Renal cortical epithelial cell (primary cell): ENCODE measurements around the gene CYBRD1. TPM values are rescaled to one million over a fixed set of nuclear protein-coding genes. Genes with fewer than 3 reads are reported as not detected.

Source experiments
- DNase-seq: peaks from one replicate; pipeline ENCODE4 v3.0.0-alpha.2; 2011; ENCODE audit warnings: low read depth
- total RNA-seq: library from RNA; depleted of rRNA; stranded (reverse); fragments of >200 nt; gene quantifications from 2 replicates; pipeline ENCODE4 v1.2.3, GENCODE V29; 2014

CYBRD1 gene
- total RNA-seq, 1 donor from 2014 or later, result 63.1 TPM

DNA sequence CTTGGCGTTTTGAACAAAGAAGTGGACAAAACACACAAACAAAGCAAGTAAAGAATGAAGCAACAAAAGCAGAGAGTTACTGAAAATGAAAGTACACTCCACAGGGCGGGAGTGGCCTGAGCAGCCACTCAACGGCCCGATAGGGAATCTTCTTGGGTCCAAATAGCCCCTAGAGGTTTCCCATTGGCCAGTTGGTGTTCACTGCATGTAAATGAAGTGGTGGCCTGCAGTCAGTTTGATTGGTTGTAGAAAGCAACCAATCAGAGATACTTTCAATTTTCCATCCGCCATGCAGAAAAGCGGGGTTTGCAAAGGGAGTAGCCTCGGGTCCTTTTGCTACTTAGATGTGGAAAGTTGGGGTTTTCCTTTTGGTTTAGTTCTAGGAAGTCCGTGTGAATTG is 31.6 kb downstream of the CYBRD1 start:
- DNase-seq, result peak; percentile 3

DNA sequence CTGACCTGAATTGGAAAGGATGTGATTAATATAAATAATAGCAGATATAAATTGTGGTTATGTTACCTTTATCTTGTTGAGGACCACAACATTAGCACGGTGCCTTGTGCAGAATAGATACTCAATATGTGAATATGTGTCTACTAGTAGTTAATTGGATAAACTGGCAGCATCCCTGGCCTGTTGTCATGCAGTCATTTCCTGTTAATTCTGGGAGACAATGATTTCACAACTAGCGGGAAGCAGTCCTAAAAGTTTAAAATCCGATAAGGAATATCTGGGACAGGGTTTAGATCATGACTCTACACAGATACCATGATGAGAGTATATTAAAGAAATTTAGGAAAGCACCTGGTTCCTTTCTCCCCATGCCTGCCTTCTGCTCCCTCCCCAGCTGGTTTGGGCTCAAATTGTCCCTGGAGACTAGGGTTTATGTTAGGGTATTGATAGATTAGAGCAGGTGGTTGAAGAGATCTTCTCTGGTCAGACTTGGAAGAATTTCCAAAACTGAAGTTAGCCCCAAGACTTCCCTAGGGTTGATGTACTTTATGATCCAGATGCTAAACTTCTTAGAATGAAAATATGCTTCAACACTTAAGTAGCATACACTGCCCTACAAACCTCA is 32.8 kb downstream of the CYBRD1 start:
- no peak for DNase-seq

DNA sequence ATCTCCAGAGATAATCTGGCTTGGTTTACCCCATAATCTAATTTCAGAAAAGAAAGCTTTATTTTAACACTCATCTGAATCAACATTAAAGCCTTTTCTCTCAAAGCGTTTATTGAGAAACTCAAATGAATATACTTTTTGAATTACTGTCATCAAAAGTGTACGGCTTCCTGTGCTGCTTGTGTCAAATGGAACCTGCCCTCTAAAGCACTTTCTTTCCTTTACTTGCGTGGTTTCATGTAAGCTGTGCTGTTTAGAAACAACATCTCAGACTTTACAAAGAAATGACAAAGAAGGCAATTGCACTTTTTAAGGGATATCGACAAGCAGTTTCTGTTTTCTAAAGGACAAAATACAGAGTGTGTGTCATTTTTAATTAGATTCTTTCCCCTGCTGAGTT is 35.1 kb downstream of the CYBRD1 start:
- no peak for DNase-seq

DNA sequence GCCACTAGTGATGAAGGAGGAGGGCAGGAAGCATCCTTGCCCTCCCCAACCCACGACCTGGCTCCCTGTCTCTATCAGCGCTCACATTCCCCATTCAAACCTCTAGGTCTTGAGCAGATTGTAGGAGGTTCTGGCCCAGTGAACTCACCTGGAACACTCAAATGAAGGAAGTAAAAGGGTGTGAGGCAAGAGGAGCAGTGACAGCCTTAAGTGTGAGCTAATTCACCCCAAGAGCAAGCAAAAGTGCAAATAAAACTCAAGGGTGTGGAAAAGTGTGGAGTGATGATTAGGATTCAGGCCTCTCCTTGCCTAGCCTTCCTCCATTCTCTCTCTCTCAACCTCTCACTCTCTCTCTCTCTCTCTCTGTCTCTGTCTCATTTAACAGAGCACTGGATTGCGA is 41.0 kb downstream of the CYBRD1 start:
- no peak for DNase-seq

DNA sequence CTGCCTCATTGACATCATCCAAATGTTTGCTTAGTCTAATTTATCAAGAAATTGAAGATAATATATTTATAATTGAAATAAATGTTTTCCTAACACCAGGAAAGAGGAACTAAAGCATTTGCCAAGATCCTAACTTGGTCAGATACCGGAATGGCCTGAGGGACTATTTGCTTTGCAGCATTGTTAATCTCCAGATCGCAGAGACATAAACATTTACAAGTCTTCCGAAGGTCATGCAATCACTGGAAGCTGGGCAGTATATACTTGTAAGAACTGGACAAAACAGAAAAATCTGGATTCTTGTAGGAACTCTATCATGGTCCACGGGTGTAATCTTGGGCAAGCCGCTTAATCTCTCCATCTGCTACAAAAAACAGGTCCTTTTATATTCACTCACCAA is 42.2 kb downstream of the CYBRD1 start:
- DNase-seq, result no peak

DNA sequence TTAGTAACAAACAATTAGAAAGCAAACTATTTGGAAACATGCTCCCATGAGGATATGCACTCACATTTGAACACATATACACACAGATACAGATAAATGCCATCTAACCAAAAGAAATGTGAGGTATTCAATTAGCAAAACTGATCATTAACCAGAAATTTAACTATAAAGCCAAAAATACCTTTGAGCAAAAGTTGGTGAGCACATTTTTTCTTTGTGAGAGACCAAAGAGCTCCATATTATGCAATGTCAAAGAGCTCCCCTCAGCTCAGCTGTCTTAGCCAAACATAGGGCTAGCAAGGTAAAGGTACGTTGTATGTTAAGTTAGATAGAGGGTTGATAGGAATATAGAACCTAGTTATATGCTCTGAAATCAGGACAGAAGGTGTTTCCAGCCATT is 43.8 kb downstream of the CYBRD1 start:
- peak; percentile 72 for DNase-seq

DNA sequence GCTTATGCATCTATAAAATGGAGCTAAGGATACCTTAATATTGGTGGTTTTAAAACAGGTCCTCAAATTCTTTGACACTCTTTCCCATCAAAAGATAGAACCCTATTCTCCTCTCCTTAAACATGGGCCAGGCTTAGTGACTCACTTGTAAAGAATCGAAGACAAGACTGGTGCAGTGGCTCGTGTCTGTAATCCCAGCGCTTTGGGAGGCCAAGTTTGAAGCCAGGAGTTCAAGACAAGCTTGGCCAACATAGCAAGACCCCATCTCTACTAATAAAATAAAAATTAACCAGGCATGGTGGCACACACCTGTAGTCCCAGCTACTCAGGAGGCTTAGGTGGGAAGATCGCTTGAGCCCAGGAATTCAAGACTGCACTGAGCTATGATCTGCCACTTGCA is 44.5 kb downstream of the CYBRD1 start:
- no peak for DNase-seq

DNA sequence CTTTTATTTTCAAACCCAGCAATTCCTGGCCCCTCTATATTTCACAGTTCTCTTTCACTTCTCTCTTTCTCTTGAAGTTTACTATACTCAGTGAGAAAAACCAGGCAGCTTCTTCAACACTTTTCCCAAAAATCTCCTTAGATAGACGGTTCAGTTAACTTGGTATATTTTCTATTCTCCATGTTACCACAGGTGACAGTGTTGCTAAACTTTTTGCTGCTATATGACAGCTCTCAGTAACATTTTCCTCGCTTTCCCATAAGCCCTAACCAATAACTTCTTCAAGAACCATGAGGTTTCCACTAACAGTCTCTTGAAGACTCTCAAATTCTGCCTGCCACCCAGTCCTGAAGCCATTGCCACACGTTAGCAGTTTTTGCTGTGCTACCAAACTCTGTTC is 45.8 kb downstream of the CYBRD1 start:
- DNase-seq, result peak; percentile 23

DNA sequence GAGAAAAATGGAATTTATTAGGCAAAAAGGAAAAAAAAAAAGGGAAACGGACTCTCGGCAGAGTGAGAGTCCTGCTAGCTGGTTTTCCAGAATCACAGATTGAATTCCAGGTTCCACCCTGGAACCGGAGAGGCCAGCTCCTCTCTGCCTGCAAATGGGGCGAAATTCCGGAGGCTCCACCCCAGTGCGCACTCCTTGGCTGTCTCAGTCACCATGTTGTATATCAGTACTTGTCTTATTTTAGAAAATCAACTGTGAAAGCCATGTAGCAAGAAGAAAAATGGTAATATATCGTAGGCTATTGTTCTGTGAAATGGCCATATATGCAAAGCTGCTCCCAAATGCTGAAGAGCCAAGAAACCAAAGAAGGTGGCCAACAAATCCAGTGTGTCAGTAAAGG is 49.4 kb downstream of the CYBRD1 start:
- DNase-seq, result no peak

DNA sequence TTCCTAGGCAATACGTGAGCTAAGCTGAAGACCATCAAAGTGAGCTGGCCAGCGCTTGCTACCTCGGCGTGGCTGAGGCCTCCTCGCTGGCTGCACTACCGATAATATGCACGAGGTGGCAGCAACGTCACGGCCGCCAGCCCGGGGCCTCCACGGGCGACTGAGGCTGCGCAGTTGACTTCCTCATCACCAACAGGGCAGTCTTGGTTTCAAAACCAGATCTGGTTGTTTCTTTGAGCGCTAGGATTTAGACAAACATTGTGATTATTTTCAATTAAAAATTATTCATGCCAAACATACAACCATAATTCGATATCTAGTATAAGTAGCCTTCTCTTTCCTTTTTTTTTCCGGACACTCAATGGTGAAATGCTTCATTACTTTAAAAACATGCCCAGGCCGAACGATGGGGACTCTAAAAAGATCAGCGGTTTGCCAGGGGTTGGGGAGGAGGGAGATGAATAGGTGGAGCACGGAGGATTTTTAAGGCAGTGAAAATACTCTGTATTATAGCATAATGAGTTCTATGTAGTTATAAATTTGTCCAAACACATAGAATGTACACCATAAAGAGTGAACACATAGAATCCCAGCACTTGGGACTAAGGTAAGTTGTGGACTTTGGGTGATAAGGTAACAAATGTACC is 52.0 kb downstream of the CYBRD1 start:
- peak; percentile 46 for DNase-seq

DNA sequence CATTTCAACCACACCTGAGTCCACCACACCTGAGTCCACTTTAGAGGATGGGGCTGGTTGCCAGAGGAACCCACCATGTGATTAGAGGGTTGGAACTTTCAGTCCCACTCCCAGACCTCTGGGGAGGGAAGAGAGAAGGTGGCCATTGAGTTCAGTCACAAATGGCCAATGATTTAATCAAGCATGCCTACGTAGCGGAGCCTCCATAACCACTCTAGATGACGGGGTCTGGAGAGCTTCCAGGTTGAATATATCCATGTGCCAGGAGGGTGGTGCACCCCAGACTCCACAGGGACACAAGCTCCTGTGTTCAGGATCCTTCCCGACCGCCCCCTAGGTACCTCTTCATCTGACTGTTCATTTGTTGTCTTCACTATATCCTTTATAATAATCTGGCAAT is 53.3 kb downstream of the CYBRD1 start:
- no peak for DNase-seq

DNA sequence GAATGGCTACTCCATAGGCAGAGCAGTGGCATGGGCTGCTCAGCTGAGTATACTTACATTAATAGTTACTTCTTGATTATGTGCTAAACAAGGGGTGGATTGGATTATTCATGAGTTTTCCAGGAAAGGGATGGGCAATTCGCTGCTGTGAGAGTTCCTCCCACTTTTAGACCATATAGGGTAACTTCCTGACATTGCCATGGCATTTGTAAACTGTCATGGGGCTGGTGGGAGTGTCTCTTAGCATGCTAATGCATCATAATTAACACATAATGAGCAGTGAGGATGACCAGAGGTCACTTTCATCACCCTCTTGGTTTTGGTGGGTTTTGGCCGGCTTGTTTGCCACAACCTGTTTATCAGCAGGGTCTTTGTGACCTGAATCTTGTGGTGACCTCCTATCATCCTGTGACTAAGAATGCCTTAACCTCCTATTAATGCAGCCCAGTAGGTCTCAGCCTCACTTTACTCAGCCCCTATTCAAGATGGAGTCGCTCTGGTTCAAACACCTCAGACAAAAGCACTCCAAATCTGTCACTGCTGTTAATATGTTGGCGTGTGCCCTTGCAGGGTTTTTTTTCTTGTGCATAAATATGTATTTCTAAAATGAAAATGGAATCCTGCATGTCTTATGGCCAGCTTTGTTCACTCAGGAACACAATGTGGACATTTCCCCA is 56.0 kb downstream of the CYBRD1 start:
- no peak for DNase-seq

DNA sequence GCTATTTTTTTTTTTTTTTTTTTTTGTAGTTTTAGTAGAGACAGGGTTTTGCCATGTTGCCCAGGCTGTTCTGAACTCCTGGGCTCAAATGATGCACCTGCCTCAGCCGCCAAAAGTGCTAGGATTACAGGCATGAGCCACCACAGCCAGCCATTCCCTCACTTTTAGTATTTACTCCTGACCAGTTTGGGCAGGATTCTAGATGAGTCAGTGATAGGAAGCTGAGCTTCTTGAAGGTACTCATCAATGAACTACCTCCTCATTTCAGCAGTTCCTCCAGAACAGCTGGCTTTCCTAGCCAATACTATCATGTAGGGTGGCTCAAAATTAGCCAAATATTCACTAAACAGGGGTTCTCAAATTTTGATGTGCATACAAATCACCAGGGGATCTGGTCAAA is 57.2 kb downstream of the CYBRD1 start:
- peak; percentile 13 for DNase-seq

DNA sequence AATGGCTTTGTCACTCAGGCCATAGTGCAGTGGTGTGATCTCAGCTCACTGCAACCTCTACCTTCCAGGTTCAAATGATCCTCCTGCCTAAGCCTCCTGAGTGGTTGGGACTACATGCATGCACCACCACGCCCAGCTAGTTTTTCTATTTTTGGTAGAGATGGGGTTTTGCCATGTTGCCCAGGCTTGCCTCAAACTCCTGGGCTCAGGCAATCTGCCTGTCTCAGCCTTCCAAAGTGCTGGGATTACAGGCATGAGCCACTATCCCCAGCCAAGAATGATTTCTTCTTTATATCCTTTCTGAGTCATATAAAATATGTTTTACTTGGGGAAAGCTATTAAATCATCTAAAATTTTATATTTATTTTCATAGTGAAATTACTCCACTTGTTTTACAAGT is 61.3 kb downstream of the CYBRD1 start:
- no peak for DNase-seq

DNA sequence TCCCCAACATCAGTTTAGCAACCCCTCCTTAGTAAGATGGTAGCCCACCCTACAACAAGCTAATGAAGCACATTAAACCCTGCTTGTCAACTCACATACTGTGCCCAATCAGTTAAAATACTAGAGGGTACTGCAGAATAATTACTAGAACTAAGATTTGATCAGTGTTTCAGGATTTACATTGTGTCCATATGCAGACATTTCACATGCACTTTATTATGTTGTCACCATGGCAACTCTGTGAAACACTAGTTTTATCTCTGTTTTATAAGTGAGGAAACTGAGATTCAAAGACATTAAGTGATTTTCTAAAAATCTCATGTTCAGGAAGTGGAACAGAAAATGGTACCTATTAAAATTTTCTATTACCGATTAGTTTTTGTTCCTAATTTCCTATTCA is 61.7 kb downstream of the CYBRD1 start:
- DNase-seq, result no peak

DNA sequence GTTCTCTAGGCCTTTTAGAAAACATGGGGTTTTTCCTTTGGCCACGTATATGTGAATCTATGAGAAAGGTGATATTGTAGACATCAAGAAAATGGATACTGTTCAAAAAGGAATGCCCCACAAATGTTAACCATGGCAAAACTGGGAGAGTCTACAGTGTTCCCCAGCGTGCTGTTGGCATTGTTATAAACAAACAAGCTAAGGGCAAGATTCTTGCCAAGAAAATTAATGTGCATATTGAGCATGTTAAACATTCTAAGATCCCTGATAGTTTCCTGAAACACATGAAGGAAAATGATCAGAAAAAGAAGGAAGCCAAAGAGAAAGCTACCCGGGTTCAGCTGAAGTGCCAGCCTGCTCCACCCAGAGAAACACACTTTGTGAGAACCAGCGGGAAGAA is 64.9 kb downstream of the CYBRD1 start:
- no peak for DNase-seq

DNA sequence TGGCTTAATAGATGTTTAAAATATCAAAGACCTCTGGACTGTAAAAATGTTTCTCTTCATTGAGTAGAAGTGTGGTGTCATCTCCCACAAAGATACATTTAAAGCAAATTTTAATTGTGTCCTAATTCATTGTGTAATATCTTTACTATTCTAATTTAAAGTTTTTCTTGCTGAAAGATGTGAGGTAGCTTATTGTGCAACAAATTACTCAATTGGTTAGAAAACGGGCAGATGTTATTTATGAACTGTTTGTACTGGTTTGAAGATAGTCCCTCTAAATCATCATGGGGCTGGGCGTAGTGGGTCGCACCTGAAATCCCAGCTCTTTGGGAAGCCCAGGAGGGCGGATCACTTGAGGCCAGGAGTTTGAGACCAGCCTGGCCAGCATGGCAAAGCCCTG is 65.3 kb downstream of the CYBRD1 start:
- no peak for DNase-seq

DNA sequence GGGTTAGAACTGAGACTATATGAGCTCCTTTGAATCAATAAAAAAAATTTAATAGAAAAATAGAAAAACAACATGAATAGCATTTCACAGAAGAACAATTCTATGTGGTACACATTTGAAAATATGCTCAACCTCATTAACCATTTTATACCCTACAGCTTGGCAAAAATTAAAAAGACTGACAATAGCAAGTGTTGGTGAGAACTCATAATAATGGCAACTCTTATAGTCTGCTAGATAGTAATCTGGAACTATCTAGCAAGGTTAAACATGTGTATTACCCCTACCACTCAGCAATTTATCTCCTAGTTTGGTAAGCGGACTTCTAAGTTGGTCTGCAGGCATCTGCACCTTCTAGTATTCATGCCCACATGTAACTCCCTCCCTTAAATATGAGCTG is 67.8 kb downstream of the CYBRD1 start:
- no peak for DNase-seq

DNA sequence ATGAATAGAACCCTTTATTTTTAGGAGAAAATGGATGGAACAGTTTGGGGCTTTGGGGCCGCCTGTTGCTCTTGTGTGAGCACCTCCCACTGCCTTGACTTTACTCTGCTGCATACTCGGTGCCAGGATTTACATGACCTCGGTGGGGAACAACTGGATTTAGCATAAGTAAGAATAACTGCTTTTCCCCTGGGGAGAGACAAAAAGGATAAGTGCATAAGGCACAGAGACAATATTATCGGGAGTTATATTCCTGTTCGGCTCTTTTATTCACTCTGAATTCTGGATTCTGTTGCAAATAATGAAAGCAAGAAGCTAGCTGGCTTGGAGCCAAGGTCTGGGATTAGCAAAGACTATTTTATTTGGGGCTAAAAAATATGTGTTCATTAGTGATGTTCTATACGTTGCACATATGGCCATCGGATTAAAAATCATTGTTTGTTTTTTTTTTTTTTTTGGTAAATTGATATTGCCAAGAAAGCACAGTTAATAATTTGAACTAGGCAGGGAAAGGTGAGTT is 69.8 kb downstream of the CYBRD1 start:
- no peak for DNase-seq

DNA sequence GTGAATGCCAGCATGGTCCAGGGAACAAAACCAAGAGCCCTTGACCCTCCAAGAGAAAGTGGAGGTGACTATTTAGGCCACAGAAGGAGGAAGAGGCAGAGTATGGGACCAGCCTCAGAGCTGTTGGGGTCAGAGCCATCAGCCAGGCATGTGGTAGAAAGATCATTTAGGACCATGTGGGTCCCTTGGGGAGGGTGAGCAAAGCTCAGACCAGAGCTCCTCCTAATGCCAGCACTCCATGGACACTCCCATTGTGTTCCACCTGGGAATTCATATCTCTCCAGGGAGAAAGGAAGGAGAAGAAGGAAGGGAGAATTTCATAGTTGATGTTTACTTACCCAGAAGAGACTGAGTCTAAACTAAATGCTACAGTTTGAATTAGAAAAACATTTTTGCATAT is 73.2 kb downstream of the CYBRD1 start:
- no peak for DNase-seq

DNA sequence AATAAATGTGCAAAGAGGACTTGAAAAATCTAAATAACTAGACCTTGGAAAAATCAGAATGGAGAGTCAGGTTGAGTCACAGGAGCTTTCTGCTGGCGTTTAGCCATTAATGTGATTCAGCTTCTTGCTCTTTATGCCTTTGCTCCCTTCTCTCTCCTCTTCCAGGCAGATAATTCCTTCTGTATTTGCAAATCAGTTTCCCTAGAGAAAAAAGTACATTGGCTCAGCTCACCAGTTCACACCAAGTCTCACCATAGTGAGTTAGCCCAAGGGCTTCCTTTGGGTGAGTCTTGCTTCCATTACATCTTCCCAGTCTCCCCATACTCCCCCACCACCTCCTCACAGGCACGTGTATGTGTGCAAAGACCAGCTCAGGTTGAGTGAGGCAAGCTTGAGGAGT is 73.6 kb downstream of the CYBRD1 start:
- peak; percentile 87 for DNase-seq

DNA sequence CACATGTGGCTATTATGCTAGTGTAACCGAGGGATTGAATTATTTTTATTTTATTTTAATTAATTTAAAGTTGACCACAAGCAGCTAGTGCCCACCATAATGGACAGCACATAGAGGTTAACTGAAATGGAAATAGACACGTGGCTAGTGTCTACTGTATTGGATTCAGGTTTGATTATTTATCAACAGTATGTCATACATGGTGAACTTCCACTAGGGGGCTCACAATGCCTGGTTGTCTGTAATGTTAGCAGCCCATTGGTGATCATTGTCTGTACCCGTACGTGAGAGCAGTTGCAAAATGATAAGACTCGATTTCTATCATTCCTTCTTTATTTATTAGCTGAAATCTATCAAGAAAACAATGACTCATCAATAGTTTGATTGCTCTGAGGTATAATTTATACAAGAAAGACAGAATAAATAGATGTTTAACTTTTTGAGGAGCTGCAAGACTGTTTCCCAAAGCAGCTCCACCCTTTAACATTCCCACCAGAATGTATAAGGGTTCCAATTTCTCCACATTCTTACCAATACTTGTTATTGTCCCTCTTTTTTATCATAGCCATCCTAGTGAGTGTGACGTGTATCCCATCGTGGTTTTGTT is 76.5 kb downstream of the CYBRD1 start:
- DNase-seq, result peak; percentile 67

DNA sequence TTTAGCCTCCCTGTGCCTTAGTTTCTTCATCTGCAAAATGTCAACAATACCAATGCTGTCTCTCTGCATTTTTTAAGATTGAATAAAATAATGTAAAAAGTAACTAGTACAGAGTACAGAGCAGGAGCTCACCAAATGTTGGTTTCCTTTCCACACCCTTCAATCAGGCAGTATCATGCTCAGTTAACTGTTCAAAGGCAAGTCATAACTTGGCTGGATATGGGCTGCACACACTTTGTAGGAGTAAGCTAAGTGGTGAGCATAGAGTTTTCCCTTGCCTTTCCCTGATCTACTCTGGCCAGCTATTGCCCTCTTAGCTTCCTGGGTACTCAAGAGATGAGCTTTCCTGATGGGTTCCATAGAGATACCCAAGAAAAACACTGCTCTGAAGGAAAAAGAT is 77.9 kb downstream of the CYBRD1 start:
- DNase-seq, result no peak
